ENCODE measurements around the gene RNU1-2.
"Not testable (repeated sequence)": the region's sequence is repeated elsewhere in the genome, so short reads cannot be mapped to it uniquely, and the experiment has no call there.

RNU1-2 gene

GRCh38 chr1:16927256-16927655, 31.5 kb downstream of the RNU1-2 start:
- DNase-seq: no peak

- no peak for DNase-seq
Measured at GRCh38 chr1:16927711-16928485, 32.1 kb downstream of the RNU1-2 start.

- not testable (repeated sequence) for DNase-seq
Measured at GRCh38 chr1:16929146-16930041, 33.6 kb downstream of the RNU1-2 start.

- DNase-seq: not testable (repeated sequence)
Measured at GRCh38 chr1:16931206-16931934, 35.6 kb downstream of the RNU1-2 start.

- not testable (repeated sequence) for DNase-seq
Measured at GRCh38 chr1:16933945-16934344, 38.2 kb downstream of the RNU1-2 start.

GRCh38 chr1:16936580-16936979, 40.8 kb downstream of the RNU1-2 start:
- not testable (repeated sequence) for DNase-seq

- no peak for DNase-seq
Measured at GRCh38 chr1:16938351-16939321, 42.9 kb downstream of the RNU1-2 start.

- not testable (repeated sequence) for DNase-seq
Measured at GRCh38 chr1:16939386-16940180, 43.8 kb downstream of the RNU1-2 start.

- no peak for DNase-seq
Measured at GRCh38 chr1:16944038-16944437, 48.3 kb downstream of the RNU1-2 start.

- DNase-seq: not testable (repeated sequence)
Measured at GRCh38 chr1:16945512-16945911, 49.7 kb downstream of the RNU1-2 start.
